H1 (cell line): ENCODE results near the gene FAM186B. TPM values are rescaled to one million over a fixed set of nuclear protein-coding genes. Genes with fewer than 3 reads are reported as not detected.

Experiments
- BACH1 ChIP-seq: IDR thresholded peaks from 2 replicates; pipeline ENCODE4 v1.6.1; 2012; ENCODE audit warnings: low read length, improper control_type of control experiment
- EGR1 ChIP-seq: IDR thresholded peaks from 2 replicates; pipeline ENCODE4 v1.6.1; 2011; ENCODE audit warnings: low read depth, low read length, borderline replicate concordance
- FOSL1 ChIP-seq: IDR thresholded peaks from 2 replicates; pipeline ENCODE4 v1.6.1; 2011; ENCODE audit warnings: mild to moderate bottlenecking, low read depth, low read length, moderate library complexity; ENCODE audit not compliant: insufficient read depth
- HDAC2 ChIP-seq, 2 experiments: fragments of 300-600 bp in 1 of 2; sonication (generic) in 1 of 2; IDR thresholded peaks; 2 replicates each; pipeline ENCODE4 v1.6.1; 2011 to 2012; ENCODE audit warnings: low read depth in 2 of 2, low read length in 2 of 2, mild to moderate bottlenecking in 2 of 2, moderate library complexity in 2 of 2, borderline replicate concordance in 1 of 2, inconsistent platforms in 1 of 2
- PHF8 ChIP-seq: fragments of 200-600 bp; sonication (generic); conservative IDR thresholded peaks from 2 replicates; pipeline ENCODE4 v1.7.1; 2012; ENCODE audit warnings: low read depth, mild to moderate bottlenecking, inconsistent platforms, low read length, moderate library complexity
- SP1 ChIP-seq: IDR thresholded peaks from 2 replicates; pipeline ENCODE4 v1.6.1; 2011; ENCODE audit warnings: low read depth, low read length
- TAF7 ChIP-seq: optimal IDR thresholded peaks from 2 replicates; pipeline ENCODE3; 2011; ENCODE audit warnings: low read depth, mild to moderate bottlenecking, inconsistent platforms, low read length, moderate library complexity, borderline replicate concordance
- TBP ChIP-seq: IDR thresholded peaks from 2 replicates; pipeline ENCODE4 v1.6.1; 2011; ENCODE audit warnings: low read depth, low read length, improper control_type of control experiment
- TCF12 ChIP-seq: IDR thresholded peaks from 2 replicates; pipeline ENCODE4 v1.6.1; 2011; ENCODE audit warnings: low read depth, mild to moderate bottlenecking, low read length
- polyA plus RNA-seq, 7 experiments: library from polyadenylated mRNA; depleted of rRNA in 3 of 7; stranded (reverse) in 5 of 7; unstranded in 2 of 7; fragments of >200 nt in 5 of 7; fragments of 200-250 nt in 2 of 7; gene quantifications; 1 replicate in 5 of 7; 2 replicates in 1 of 7; 4 replicates in 1 of 7; pipeline versions ENCODE4 v1.2.1 to v1.2.3, GENCODE V29; 2011 to 2013; ENCODE audit warnings: missing spikeins in 2 of 7, mixed read lengths in 2 of 7
- total RNA-seq: library from RNA; stranded (reverse); fragmentation: NEBNext Ultra II Directional; extraction: Animal tissue kit (Norgen Biotek cat#: 25700); gene quantifications from 2 replicates; pipeline ENCODE4 v1.2.1, GENCODE V29; 2021
- TF ChIP-seq, protein P1 (sequence below): fragments of 300-600 bp; sonication (generic); IDR thresholded peaks from 2 replicates; pipeline ENCODE4 v1.7.1; 2012; ENCODE audit warnings: low read length, moderate library complexity, mild to moderate bottlenecking, inconsistent platforms; ENCODE audit not compliant: insufficient replicate concordance

The FAM186B gene
- total and polyA plus RNA-seq, 2 of the 8 experiments (the other 6 are each of a cell fraction or from before 2014, with no cell fraction given), result 0.12 to 0.73 TPM

DNA sequence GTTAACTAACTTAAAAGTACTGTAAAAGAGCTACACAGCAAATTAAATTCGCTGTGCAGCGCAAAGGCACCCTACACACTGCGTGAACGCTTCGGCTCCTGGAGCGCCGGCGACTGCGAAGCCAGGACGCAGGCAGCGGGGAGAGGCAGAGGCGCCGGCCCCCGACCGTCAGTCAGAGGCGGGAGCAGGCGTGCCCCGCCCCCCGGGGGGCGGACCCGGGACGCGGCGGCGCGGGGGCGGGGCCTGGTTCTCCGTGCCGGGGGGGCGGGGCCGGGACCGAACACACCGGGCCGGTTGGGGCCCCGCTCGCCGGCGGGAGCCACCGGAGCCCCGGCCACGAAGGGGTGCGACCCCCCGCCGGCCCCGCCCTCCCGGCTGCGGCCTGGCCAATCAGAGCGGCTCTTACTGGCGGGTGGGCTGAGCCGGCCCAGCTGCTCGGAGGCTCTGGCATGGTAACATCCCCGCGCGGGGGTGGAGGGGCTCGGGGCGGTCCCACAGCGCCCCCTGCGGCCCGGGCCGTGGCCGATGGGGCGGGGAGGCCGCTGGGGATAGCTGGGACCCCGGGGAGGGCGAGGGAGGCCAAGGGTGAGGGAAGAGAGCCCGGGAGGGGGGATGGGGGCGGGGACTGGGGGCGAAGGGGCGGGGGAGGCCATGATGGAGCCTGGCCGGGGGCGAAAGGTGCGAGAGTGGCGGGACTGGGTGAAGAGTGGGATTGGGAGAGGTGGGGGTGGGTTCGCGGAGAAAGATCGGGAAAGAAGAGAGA lies 17.9 kb upstream of the FAM186B start, which contains the start of gene PRPF40B (continued):
- TF ChIP-seq SP1, result 0 out of 2 replicates have a peak, but pooled peaks have one; percentile 44
- no peak for TF ChIP-seq FOSL1
- TF ChIP-seq TBP, result 0 out of 2 replicates have a peak, but pooled peaks have one; percentile 49
- TF ChIP-seq HDAC2 (IDR thresholded peaks at IDR 0.05; ENCODE audit: borderline replicate concordance in 1 of 2, low read depth in 2 of 2, low read length in 2 of 2), result peak in 1 of 2 experiments; percentile 53; a peak in 2 of 4 replicates
- 0 out of 2 replicates have a peak, but pooled peaks have one; percentile 47 for TF ChIP-seq TCF12
- TF ChIP-seq TAF7, result peak; percentile 18
- TF ChIP-seq, protein P1, sequence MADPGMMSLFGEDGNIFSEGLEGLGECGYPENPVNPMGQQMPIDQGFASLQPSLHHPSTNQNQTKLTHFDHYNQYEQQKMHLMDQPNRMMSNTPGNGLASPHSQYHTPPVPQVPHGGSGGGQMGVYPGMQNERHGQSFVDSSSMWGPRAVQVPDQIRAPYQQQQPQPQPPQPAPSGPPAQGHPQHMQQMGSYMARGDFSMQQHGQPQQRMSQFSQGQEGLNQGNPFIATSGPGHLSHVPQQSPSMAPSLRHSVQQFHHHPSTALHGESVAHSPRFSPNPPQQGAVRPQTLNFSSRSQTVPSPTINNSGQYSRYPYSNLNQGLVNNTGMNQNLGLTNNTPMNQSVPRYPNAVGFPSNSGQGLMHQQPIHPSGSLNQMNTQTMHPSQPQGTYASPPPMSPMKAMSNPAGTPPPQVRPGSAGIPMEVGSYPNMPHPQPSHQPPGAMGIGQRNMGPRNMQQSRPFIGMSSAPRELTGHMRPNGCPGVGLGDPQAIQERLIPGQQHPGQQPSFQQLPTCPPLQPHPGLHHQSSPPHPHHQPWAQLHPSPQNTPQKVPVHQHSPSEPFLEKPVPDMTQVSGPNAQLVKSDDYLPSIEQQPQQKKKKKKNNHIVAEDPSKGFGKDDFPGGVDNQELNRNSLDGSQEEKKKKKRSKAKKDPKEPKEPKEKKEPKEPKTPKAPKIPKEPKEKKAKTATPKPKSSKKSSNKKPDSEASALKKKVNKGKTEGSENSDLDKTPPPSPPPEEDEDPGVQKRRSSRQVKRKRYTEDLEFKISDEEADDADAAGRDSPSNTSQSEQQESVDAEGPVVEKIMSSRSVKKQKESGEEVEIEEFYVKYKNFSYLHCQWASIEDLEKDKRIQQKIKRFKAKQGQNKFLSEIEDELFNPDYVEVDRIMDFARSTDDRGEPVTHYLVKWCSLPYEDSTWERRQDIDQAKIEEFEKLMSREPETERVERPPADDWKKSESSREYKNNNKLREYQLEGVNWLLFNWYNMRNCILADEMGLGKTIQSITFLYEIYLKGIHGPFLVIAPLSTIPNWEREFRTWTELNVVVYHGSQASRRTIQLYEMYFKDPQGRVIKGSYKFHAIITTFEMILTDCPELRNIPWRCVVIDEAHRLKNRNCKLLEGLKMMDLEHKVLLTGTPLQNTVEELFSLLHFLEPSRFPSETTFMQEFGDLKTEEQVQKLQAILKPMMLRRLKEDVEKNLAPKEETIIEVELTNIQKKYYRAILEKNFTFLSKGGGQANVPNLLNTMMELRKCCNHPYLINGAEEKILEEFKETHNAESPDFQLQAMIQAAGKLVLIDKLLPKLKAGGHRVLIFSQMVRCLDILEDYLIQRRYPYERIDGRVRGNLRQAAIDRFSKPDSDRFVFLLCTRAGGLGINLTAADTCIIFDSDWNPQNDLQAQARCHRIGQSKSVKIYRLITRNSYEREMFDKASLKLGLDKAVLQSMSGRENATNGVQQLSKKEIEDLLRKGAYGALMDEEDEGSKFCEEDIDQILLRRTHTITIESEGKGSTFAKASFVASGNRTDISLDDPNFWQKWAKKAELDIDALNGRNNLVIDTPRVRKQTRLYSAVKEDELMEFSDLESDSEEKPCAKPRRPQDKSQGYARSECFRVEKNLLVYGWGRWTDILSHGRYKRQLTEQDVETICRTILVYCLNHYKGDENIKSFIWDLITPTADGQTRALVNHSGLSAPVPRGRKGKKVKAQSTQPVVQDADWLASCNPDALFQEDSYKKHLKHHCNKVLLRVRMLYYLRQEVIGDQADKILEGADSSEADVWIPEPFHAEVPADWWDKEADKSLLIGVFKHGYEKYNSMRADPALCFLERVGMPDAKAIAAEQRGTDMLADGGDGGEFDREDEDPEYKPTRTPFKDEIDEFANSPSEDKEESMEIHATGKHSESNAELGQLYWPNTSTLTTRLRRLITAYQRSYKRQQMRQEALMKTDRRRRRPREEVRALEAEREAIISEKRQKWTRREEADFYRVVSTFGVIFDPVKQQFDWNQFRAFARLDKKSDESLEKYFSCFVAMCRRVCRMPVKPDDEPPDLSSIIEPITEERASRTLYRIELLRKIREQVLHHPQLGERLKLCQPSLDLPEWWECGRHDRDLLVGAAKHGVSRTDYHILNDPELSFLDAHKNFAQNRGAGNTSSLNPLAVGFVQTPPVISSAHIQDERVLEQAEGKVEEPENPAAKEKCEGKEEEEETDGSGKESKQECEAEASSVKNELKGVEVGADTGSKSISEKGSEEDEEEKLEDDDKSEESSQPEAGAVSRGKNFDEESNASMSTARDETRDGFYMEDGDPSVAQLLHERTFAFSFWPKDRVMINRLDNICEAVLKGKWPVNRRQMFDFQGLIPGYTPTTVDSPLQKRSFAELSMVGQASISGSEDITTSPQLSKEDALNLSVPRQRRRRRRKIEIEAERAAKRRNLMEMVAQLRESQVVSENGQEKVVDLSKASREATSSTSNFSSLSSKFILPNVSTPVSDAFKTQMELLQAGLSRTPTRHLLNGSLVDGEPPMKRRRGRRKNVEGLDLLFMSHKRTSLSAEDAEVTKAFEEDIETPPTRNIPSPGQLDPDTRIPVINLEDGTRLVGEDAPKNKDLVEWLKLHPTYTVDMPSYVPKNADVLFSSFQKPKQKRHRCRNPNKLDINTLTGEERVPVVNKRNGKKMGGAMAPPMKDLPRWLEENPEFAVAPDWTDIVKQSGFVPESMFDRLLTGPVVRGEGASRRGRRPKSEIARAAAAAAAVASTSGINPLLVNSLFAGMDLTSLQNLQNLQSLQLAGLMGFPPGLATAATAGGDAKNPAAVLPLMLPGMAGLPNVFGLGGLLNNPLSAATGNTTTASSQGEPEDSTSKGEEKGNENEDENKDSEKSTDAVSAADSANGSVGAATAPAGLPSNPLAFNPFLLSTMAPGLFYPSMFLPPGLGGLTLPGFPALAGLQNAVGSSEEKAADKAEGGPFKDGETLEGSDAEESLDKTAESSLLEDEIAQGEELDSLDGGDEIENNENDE, result no peak
- peak; percentile 89 for TF ChIP-seq EGR1
- TF ChIP-seq PHF8, result peak; percentile 49; the same call in 1 of the 2 replicates
- TF ChIP-seq BACH1, result peak; percentile 55; the same call in 1 of the 2 replicates
